Erythroblast (primary cell): ENCODE results near the gene MSI2.

Experiments used
- GATA1 ChIP-seq: IDR thresholded peaks from 2 replicates; pipeline ENCODE4 v1.6.1; 2011; ENCODE audit warnings: low read depth, mild to moderate bottlenecking, control low read depth, low read length, moderate library complexity
- POLR2A ChIP-seq: IDR thresholded peaks from 2 replicates; pipeline ENCODE4 v1.6.1; 2011; ENCODE audit warnings: mild to moderate bottlenecking, low read length

- TF ChIP-seq POLR2A = no peak
- no peak for TF ChIP-seq GATA1
Observed at GRCh38 chr17:57675427-57676387, 419.4 kb downstream of the MSI2 start.
